Measurements from ENCODE around the gene BMPR1A.

Gene BMPR1A

DNA sequence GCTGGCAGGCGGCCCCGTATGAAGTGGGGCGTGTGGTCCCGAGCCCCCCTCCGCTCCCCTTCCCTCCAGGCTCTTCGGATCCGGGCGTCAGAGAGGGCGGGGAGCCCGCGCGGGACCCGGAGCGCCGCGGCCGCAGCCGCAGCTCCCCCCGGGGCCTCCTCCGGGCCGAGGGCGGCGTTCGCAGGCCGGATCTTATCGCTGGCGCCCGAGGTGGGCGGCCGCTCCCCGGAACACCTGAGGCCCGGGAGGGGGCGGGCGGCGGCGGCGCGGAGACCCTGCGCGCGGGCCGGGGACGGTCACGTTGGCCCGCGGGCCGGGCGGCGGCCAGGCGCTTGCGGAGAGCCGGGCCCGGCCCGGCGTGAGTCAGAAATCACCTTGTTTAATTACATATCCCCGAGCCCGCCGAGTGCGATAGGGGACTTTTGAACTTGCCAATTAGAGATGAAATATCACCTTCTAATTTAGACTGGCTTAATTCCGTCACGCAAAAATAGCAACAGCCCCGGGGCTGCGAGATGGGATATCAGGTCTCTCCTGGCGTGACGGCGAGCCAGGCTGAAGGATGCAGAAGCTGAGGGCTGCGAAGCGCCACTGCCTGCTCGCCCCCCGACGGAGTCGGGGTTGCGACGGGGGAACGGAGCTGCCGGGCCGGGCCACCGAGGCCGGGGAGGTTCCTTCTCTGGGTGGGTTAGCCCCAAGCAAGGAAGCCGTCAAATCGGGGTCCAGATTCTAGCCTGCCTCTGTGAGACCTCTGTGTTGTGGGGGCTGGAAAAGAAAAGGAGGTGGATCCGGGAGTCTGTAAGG, 44.7 kb upstream of the BMPR1A start:
- TF ChIP-seq, protein P1, sequence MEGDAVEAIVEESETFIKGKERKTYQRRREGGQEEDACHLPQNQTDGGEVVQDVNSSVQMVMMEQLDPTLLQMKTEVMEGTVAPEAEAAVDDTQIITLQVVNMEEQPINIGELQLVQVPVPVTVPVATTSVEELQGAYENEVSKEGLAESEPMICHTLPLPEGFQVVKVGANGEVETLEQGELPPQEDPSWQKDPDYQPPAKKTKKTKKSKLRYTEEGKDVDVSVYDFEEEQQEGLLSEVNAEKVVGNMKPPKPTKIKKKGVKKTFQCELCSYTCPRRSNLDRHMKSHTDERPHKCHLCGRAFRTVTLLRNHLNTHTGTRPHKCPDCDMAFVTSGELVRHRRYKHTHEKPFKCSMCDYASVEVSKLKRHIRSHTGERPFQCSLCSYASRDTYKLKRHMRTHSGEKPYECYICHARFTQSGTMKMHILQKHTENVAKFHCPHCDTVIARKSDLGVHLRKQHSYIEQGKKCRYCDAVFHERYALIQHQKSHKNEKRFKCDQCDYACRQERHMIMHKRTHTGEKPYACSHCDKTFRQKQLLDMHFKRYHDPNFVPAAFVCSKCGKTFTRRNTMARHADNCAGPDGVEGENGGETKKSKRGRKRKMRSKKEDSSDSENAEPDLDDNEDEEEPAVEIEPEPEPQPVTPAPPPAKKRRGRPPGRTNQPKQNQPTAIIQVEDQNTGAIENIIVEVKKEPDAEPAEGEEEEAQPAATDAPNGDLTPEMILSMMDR (IDR thresholded peaks at IDR 0.05): no peak

DNA sequence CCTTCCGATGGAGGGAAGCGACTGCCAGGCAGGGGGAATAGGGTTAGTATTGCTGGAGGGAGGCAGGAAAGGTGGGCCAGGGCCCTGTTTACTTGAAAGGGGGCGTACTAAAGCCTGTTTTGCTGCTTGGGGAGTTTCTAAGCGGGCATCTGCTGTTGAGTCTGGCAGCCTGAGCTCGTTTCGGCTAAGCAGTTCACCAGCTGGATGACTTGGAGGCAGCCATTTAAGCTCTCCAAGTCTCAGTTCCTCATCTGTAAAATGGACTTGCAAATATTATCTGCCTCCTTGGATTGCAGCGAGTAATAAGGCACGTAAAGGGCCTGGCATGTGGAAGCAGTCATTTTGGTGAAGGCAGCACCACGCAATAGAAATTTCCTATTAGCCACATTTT, 44.1 kb upstream of the BMPR1A start:
- TF ChIP-seq, protein P1 (IDR thresholded peaks at IDR 0.05): no peak

DNA sequence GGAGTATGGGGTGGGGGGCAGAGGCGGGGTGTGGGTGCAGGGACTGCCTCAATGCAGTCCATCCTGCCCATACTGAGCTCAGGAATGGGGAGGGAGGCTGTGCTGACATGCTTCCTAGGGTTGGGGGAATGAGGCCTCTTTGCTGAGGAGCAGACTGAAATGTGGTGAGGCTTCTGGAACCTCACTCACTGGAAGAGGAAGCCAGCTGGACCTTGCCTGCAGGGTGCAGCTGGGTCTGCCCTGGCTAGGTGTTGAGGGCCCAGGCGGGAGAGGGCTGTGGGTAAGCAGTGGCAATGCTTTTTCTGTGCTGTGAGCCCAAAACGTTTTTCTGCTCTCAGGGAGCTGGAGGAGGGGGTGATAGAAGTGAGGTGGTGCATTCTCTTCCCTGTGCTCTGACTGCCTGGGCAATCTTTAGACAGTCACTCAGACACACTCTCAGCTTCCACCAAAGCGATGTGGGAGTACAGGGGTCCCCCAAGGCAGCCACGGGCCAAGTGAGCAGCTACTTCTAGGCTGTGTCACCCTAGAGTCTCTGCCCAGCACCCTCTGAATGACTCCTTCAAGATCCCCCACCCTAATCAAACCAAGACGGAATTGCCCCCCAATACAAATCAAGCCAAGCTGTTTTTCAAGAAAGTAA, 41.1 kb upstream of the BMPR1A start:
- TF ChIP-seq, protein P1 (IDR thresholded peaks at IDR 0.05): no peak

DNA sequence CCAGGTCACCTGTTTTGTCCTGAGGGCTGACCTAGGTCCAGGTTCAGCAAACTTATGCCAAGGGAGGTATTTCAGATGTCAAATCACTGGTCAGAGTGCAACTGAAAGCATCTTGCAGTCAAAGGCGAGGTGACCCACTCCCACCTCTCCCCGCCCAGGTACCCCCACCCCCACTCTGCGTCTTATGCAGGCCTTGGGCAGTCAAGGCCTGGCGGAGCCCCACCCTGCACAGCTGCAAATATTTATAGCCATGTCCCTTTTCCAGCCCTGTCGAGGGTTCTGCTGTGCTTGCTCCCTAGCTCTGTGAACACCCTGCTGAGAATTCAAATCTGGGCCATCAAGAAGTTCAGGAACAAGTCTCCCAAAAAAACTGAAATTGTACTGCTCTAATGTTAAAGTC, 40.6 kb upstream of the BMPR1A start:
- TF ChIP-seq, protein P1 (IDR thresholded peaks at IDR 0.05): no peak

DNA sequence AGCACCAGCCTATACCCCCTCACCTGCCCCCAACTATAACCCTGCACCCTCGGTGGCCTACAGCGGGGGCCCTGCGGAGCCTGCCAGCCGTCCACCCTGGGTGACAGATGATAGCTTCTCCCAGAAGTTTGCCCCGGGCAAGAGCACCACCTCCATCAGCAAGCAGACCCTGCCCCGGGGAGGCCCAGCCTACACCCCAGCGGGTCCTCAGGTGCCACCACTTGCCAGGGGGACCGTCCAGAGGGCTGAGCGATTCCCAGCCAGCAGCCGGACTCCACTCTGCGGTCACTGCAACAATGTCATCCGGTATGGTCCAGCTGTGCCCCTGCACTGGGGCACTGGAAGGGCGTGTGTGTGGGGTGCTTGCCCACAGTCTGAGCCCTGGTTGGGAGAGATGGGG, 40.0 kb upstream of the BMPR1A start:
- TF ChIP-seq, protein P1 (IDR thresholded peaks at IDR 0.05): no peak

DNA sequence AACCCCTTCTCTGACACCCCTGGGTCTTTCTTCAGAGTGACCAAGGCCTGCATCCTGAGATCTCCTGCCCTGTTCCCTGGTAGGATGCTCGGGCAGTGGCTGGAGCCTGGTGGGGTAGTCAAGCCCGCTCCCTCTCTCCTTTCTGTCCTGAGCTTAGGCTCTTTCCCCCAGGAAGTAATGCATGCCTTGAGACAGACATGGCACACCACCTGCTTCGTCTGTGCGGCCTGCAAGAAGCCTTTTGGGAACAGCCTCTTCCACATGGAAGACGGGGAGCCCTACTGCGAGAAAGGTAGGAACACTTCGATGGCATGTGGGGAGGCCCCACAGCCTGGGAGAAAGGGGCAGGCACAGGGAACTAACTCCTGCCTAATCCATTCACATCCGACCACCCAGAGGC, 37.9 kb upstream of the BMPR1A start:
- TF ChIP-seq, protein P1 (IDR thresholded peaks at IDR 0.05): no peak

DNA sequence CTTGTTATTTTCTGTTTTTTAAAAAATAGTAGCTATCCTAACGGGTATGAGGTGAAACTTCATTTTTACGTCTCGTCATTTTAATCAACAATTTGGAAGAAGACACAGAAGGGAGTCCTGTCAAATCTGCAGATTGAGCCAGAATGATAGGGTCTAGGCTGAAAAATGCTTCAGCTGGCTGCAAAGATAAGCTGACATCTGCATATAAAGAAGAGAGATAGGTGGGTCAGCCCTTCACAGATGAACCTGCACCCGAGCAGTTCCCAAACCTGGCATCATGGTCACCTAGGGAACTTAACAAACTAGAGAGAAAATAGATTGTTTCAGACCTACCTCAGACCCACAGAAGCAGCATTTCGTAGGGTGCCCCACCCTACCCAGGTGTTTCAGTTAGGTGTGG, 35.2 kb upstream of the BMPR1A start:
- TF ChIP-seq, protein P1 (IDR thresholded peaks at IDR 0.05): no peak
